GM06990 (cell line): Measurements from ENCODE around the gene IFNAR1.
"Not testable (repeated sequence)": the region's sequence is repeated elsewhere in the genome, so short reads cannot be mapped to it uniquely, and the experiment has no call there.

Experiments
- DNase-seq: peaks from one replicate; pipeline ENCODE4 v3.0.0-alpha.2; 2011; ENCODE audit not compliant: insufficient read length; ENCODE audit errors: extremely low read depth
- H3K27me3 ChIP-seq: replicated peaks from 2 replicates; pipeline ENCODE4 v1.6.0; 2011; ENCODE audit warnings: low read length; ENCODE audit not compliant: control insufficient read depth, insufficient read depth
- H3K36me3 ChIP-seq: 2 replicates; pipeline ENCODE4 v1.5.1; 2011; ENCODE audit warnings: low read length; ENCODE audit not compliant: control insufficient read depth, insufficient read depth
- H3K4me3 ChIP-seq: replicated peaks from 2 replicates; pipeline ENCODE4 v1.5.1; 2011; ENCODE audit warnings: low read depth, mild to moderate bottlenecking, control low read depth, low read length
- TF ChIP-seq, protein P1 (sequence below): IDR thresholded peaks from 2 replicates; pipeline ENCODE4 v1.5.1; 2011; ENCODE audit warnings: low read length, control low read depth, mild to moderate bottlenecking, inconsistent platforms; ENCODE audit not compliant: insufficient read depth, poor library complexity, severe bottlenecking

The IFNAR1 gene

DNA sequence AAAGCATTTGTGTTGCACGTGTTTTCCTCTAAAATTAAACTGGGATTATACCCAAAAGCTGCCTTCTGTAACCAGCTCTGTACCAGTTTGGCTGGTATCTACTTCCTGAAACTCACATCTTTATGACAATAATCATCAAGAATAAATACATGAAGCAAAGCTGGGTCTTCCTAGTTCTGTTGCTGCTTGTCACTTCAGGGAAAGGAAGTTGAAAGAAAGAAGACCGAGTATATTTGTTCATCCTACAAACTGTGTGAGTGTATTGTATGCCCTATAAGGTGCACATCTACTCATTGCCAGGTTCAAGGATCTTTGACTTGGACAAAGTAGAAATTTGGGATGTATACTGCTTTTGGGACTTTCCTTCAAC is 49.3 kb downstream of the IFNAR1 start:
- no peak for DNase-seq
- no peaks in the 10 kb centered on the region for H3K27me3 ChIP-seq
- TF ChIP-seq, protein P1, sequence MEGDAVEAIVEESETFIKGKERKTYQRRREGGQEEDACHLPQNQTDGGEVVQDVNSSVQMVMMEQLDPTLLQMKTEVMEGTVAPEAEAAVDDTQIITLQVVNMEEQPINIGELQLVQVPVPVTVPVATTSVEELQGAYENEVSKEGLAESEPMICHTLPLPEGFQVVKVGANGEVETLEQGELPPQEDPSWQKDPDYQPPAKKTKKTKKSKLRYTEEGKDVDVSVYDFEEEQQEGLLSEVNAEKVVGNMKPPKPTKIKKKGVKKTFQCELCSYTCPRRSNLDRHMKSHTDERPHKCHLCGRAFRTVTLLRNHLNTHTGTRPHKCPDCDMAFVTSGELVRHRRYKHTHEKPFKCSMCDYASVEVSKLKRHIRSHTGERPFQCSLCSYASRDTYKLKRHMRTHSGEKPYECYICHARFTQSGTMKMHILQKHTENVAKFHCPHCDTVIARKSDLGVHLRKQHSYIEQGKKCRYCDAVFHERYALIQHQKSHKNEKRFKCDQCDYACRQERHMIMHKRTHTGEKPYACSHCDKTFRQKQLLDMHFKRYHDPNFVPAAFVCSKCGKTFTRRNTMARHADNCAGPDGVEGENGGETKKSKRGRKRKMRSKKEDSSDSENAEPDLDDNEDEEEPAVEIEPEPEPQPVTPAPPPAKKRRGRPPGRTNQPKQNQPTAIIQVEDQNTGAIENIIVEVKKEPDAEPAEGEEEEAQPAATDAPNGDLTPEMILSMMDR: no peak
- H3K4me3 ChIP-seq: no peak overlapping the region
- H3K36me3 ChIP-seq: no peaks in the 10 kb centered on the region

DNA sequence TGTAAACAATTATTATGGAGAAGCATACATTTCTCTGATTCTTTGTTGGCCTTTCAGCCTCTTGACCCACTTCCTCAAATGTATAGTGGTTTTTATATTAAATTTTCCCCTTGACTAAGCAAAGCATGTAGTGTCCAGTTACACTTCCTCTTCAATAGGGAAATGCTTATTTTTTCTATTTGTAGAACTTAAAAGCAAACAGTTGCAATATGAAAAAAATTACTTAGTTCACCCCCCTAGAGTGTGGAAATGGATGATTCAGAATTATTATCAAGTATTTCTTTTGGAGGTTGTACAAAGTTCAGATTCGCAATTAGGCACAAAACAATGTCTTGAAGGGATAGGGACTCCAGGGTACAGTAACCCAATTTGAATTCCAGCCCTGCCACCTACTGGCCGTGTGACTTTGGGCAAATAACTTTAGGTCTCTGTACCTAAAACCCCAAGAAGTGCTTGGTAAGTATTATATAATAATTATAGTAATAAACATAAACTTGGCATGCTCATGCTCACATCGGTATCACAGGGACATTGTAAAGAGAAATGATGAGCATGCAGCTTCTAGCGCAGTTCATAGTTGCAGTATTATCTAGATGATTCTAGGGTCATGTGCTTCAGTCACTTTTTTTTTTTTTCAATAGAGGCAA is 49.8 kb downstream of the IFNAR1 start:
- Histone ChIP-seq H3K36me3 (no peaks in the 10 kb centered on the region), H3K4me3 (no peak overlapping the region), H3K27me3 (no peaks in the 10 kb centered on the region)
- no peak for DNase-seq
- TF ChIP-seq, protein P1: peak; percentile 77

DNA sequence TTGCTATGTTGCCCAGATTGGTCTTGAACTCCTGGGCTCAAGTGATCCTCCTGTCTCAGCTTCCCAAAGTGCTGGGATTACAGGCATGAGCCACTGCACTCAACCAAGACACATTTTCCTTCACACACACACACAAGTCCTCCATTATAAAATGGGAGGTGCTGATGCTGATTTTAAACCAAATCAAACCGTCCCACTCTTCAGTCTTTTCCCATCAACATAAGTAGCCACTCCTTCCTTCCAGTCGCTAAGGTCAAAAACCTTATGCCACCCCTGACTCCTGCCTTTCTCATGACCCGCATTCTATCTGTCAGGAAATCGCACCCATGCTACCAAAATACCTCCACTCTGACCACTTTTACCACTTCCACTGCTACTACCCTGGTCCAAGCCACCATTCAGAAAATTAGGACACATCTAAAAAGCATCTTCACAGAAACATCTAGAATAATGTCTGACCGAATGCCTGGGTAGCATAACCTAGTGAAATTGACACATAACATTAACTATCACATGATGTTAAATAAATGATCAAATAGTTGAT is 50.4 kb downstream of the IFNAR1 start:
- no peak for DNase-seq
- TF ChIP-seq, protein P1: no peak
- no peak overlapping the region for H3K4me3 ChIP-seq
- H3K36me3 ChIP-seq: no peaks in the 10 kb centered on the region
- no peaks in the 10 kb centered on the region for H3K27me3 ChIP-seq

DNA sequence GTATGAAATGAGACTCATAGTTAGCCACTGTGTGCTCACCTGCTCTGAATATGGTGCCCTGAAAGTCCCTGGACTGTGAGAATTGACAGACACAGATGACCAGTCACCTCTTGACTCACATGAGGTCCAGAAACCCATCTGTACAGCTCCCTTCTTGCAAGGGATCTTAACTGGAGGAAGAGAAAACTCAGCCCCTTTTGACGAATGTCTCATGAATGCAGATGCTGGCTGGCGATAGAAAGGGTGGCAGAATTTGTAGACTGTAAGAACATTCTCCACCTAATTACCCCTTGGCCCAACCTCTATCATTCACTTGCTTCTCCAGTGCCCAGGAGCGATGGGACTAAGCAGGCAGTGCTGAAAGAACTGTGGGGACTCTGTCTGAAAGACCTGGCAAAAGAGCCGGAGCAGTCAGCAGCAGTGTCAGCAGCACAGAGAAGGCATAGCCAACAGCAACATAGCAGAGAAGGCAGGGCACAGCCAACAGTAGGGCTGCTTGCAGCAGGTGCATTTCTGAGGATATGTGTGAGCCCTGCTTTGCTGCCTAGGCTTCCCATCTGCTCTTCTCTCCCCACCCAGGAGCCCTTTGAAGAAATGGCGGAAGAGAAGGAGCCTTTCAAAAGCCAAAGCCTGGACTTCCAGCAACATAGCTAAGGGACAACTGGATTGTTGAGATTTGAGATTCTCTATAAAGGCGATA is 52.6 kb downstream of the IFNAR1 start:
- Histone ChIP-seq H3K4me3 (no peak overlapping the region), H3K36me3 (no peaks in the 10 kb centered on the region), H3K27me3 (no peaks in the 10 kb centered on the region)
- TF ChIP-seq, protein P1: no peak
- DNase-seq: no peak

GRCh38 chr21:33378081-33378480 is 53.3 kb downstream of the IFNAR1 start:
- Histone ChIP-seq H3K36me3 (no peaks in the 10 kb centered on the region), H3K27me3 (no peaks in the 10 kb centered on the region), H3K4me3 (no peak overlapping the region)
- DNase-seq: no peak
- TF ChIP-seq, protein P1: no peak

- not testable (repeated sequence) for DNase-seq, H3K4me3 ChIP-seq, H3K27me3 ChIP-seq, H3K36me3 ChIP-seq
Measured at GRCh38 chr21:33379934-33380333, 55.2 kb downstream of the IFNAR1 start.
